ENCODE data around the gene NR4A3.
A peak's percentile ranks its signal among the peaks of the same experiment; 100 is the strongest.
"Not testable (repeated sequence)": the region's sequence is repeated elsewhere in the genome, so short reads cannot be mapped to it uniquely, and the experiment has no call there.

NR4A3 gene

DNA sequence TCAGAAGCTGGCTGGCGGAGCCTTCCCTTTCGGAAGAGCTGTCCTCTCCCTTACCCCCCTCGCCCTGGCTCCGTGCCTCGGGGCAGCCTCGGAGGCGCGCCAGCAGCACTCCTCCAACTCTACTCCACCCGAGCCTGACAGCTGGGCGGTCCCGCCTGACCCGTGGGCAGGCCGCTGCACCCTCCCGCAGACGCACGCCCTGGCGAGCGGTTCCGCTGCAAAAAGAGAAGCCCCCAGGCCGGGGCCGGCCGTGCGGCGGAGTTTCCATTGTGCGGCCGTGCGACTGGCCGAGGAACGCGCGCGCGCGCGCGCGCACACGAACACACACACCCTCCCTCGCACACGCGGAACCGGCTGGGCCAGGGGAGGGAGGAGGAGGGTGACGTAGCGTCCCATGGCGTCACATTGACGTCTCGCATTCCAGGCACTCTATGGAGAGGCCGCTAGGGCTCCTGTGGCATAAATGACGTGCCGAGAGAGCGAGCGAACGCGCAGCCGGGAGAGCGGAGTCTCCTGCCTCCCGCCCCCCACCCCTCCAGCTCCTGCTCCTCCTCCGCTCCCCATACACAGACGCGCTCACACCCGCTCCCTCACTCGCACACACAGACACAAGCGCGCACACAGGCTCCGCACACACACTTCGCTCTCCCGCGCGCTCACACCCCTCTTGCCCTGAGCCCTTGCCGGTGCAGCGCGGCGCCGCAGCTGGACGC, at the start of gene NR4A3:
Gene NR4A3 (plus strand): TSS at position 490 of the 713 bp plus-strand sequence. CDS start 6,158 bp downstream, outside the sequence.
- peak; percentile 81 for DNase-seq

- no peak for DNase-seq
Measured at GRCh38 chr9:99773468-99774138, 48.1 kb upstream of the NR4A3 start.

GRCh38 chr9:99778308-99778707, 43.4 kb upstream of the NR4A3 start:
- DNase-seq, result peak; percentile 36

DNA sequence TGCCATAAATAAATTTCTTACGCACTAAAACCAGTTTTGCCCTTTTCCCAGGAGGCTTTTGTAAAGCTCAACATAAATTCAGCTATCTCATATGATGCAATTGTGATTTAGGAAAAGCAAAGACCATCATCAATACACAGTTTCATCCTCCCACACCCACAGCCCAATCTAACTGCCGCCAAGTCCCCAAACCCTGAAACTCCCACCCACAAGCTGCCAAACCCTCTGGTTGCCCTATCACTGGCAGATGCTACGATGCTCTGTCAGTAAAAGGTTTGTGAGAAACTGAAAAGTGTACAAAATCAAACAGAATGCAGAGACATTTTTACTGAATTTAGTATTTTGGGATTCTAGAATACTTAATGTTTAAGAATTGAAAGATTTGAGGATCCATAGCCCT, 42.8 kb upstream of the NR4A3 start:
- DNase-seq, result no peak

GRCh38 chr9:99779277-99779676, 42.4 kb upstream of the NR4A3 start:
- no peak for DNase-seq

DNA sequence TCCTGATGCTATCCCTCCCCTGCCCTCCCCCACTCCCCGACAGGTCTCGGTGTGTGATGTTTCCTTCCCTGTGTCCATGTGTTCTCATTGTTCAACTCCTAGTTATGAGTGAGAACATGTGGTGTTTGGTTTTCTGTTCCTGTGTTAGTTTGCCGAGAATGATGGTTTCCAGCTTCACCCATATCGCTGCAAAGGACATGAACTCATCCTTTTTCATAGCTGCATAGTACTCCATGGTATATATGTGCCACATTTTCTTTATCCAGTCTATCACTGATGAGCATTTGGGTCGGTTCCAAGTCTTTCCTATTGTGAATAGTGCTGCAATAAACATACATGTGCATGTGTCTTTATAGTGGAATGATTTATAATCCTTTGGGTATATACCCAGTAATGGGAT, 39.3 kb upstream of the NR4A3 start:
- not testable (repeated sequence) for DNase-seq

DNA sequence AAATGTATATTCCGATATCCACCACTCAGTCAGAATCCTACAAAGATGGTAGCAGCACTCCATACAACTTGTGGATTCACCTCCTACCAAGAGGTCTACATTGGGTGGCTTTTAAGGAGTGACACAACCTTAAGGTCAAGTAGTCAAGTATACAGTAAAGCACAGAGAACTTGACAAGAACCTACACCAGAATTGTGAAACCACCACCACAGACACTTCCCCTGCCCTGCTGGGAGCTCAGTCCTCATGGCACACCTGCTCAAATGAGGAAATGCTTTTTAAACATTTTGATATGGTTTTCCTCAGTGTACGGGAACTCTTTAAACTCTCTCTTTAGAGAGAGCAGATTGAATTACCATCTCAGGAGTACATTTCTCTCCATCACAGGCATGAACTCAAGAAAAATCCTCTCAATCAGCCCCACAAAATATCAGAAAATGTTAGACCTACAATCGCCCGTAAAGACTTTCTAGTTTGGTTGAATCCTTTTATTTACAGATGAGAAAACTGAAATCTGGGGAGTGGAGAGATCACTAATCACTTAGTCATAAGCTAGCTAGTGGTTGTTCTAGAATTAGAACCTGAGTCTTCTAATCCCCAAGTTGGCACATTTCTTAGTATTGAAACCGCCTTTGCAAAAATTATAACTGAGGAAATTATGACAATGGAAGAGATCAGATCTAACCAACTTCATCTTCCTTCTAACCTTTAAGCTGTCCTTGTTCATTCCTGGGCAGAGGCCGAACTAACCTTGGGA, 38.5 kb upstream of the NR4A3 start:
- no peak for DNase-seq

- DNase-seq, result no peak
Measured at GRCh38 chr9:99783799-99784198, 37.9 kb upstream of the NR4A3 start.

- no peak for DNase-seq
Measured at GRCh38 chr9:99785010-99785590, 36.6 kb upstream of the NR4A3 start.

DNA sequence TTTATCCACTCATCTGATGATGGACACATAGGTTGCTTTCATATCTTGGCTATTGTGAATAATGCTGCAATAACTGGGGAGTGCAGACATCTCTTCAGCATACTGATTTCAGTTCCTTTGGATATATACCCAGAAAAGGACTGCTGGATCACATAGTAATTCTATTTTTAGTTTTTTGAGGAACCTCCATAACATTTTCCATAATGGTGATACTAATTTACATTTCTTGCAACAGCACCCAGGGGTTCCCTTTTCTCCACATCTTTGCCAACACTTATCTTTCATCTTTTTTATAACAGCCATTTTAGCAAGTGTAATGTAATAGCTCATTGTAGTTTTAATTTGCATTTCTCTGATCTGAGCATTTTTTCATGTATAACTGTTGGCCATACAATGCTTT, 34.1 kb upstream of the NR4A3 start:
- DNase-seq, result no peak

DNA sequence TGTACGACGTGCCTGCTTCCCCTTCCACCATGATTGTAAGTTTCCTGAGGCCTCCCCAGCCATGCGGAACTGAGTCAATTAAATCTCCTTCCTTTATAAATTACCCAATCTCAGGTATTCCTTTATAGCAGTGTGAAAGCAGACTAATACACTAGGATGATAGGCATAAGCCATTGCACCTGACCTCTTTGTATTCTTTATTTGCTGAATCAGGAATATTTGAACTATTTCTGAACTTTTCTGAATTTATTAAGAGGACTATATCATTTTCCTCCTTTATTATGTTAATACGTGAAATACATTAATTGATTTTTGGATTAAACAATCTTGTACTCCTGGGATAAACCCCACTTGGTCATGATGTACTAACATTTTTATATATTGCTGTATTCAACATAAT, 28.2 kb upstream of the NR4A3 start:
- no peak for DNase-seq

GRCh38 chr9:99796231-99796630, 25.5 kb upstream of the NR4A3 start:
- no peak for DNase-seq

DNA sequence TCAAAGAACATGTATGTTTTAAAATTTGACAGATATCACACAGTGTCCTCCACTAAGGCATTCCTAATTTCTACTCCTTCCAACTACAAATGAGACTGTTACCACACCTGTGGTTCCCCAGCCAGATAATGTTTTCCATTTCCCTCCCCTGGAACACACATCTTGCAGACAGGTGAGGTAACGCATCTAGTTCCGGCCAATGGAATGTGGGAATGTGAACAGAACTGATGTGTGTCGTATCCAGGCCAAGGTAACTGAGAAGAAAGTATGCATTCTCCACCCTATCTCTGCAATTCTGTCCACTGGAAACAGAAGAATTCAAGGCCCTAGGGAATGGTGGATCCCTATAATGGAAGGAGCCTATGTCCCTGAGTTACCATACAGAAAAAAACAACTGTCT, 19.9 kb upstream of the NR4A3 start:
- DNase-seq, result no peak

DNA sequence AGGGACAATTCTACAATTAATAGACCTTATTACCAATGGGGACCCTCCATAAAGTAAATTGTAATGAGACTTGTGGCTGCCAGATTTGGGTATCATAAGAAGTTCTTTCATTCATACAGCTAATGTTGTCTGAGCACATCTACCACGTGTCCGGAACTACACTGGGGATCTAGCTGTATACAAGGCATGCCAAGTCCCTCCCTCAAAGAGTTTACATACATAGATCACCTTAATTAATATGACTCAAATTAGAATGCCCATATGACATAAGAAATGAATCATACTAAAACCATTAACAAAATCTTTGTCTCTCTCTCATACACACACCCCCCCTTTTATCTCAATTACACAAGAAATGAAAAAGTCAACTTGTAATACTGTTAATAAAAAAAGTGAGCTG, 18.0 kb upstream of the NR4A3 start:
- no peak for DNase-seq

GRCh38 chr9:99807276-99807852, 14.3 kb upstream of the NR4A3 start:
- peak; percentile 71 for DNase-seq

- DNase-seq, result no peak
Measured at GRCh38 chr9:99807956-99808355, 13.7 kb upstream of the NR4A3 start.

GRCh38 chr9:99808454-99808853, 13.2 kb upstream of the NR4A3 start:
- DNase-seq, result no peak

- DNase-seq, result no peak
Measured at GRCh38 chr9:99809586-99810319, 11.9 kb upstream of the NR4A3 start.

- DNase-seq, result no peak
Measured at GRCh38 chr9:99811172-99811571, 10.5 kb upstream of the NR4A3 start.

DNA sequence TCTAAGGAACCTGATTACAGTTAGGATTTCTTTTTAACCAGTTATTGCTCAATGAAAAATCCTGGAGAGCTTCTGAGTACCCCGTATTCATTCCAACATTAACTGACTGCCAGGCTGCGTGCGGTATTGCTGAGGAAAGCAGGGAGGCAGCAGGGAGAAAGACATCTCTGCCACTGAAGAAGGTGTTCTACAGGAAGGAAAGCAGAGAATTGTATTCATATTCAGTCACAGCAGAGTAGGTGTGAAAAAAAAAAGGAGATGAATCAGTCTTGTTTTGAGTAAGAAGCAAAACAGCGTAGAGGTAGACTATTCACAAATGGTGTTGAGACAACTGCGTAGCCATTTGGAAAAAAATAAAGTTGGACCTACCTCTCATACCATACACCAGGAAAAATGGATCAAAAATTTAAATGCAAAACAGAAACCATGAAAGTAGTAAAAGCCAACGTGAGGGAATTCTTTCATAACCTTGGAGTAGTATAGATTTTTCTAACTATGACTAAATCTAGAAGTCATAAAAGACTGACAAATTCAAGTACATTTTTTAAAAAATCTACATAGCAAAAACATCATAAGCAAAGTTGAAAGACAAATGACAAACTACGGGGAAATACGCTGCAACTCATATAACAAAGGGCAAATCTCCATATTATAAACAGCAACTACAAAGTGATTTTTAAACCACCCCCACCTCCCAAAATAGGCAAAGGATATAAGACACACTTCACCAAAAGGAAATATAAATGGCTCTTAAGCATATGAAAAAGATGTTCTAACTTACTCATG, 9.9 kb upstream of the NR4A3 start:
- DNase-seq, result no peak

DNA sequence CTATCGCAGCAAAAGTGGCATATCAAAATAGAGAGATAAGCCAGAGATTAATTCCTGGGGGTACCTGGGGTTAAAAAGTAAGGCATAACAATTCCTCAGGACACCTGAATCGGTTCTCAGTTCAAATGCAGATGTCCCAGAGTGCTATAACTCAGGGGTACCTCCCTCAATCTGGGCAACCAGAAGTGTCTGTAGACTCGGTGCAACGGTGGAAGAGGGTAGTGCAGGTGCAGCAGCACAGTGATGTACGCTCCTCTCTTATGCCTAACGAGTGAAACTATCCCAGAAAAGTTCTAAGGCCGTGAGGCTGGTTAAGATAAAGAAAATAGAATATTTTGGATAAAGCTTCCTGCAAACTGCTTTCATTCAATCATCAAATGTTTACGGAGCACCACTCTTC, 7.9 kb upstream of the NR4A3 start:
- no peak for DNase-seq

- DNase-seq, result no peak
Measured at GRCh38 chr9:99814359-99814758, 7.3 kb upstream of the NR4A3 start.

Data from stimulated activated CD4-positive, alpha-beta T cell treated with anti-CD3 and anti-CD28 coated beads, Interleukin-4, amount 100 ng/mL, for 24 hours (primary cell).